Body of pancreas (tissue), 4 donors: ENCODE measurements around the gene MAP2.

ENCODE experiments used
- POLR2A ChIP-seq, 3 donors: fragments of 450-650 bp; IDR thresholded peaks; one replicate each; pipeline ENCODE4 v1.6.1; 2016; ENCODE audit warnings: antibody characterized with exemption in 3 of 3, mild to moderate bottlenecking in 2 of 3
- TF ChIP-seq, protein P1 (sequence below), 7 experiments: fragments of 450-650 bp in 4 of 7; fragments of 200-600 bp in 3 of 7; sonication (generic) in 3 of 7; IDR thresholded peaks; one replicate each; pipeline ENCODE4 v1.5.1; 2016 to 2019; ENCODE audit warnings: antibody characterized with exemption in 7 of 7

GRCh38 chr2:209663139-209663538, 239.3 kb downstream of the MAP2 start:
- TF ChIP-seq, protein P1, sequence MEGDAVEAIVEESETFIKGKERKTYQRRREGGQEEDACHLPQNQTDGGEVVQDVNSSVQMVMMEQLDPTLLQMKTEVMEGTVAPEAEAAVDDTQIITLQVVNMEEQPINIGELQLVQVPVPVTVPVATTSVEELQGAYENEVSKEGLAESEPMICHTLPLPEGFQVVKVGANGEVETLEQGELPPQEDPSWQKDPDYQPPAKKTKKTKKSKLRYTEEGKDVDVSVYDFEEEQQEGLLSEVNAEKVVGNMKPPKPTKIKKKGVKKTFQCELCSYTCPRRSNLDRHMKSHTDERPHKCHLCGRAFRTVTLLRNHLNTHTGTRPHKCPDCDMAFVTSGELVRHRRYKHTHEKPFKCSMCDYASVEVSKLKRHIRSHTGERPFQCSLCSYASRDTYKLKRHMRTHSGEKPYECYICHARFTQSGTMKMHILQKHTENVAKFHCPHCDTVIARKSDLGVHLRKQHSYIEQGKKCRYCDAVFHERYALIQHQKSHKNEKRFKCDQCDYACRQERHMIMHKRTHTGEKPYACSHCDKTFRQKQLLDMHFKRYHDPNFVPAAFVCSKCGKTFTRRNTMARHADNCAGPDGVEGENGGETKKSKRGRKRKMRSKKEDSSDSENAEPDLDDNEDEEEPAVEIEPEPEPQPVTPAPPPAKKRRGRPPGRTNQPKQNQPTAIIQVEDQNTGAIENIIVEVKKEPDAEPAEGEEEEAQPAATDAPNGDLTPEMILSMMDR (IDR thresholded peaks at IDR 0.05): no peak
- TF ChIP-seq POLR2A (IDR thresholded peaks at IDR 0.05): no peak
